NK-92 treated with Interleukin-12 subunit alpha and Interleukin-12 subunit beta, amount 100 ng/mL, for 24 hours (cell line): ENCODE results near the gene PCDHA1.

ENCODE experiments used
- DNase-seq: peaks from one replicate; lab custom pipeline; 2025; lab: John Stamatoyannopoulos, UW

Gene PCDHA1

GRCh38 chr5:140988608-140989007 lies 202.7 kb downstream of the PCDHA1 start:
- no peak for DNase-seq

GRCh38 chr5:140989254-140990020 lies 203.5 kb downstream of the PCDHA1 start:
- DNase-seq, result no peak

- no peak for DNase-seq
Measured at GRCh38 chr5:140992828-140993227, 206.9 kb downstream of the PCDHA1 start.

GRCh38 chr5:140996060-140996459 lies 210.1 kb downstream of the PCDHA1 start:
- no peak for DNase-seq

GRCh38 chr5:140998921-140999410 lies 213.0 kb downstream of the PCDHA1 start:
- no peak for DNase-seq

GRCh38 chr5:141001446-141001843 lies 215.5 kb downstream of the PCDHA1 start:
- no peak for DNase-seq

- no peak for DNase-seq
Measured at GRCh38 chr5:141001844-141002604, 216.1 kb downstream of the PCDHA1 start.

- DNase-seq, result no peak
Measured at GRCh38 chr5:141002605-141002965, 216.6 kb downstream of the PCDHA1 start.

GRCh38 chr5:141003031-141003430 lies 217.1 kb downstream of the PCDHA1 start:
- DNase-seq, result no peak

- no peak for DNase-seq
Measured at GRCh38 chr5:141003791-141004611, 218.1 kb downstream of the PCDHA1 start.

- no peak for DNase-seq
Measured at GRCh38 chr5:141007791-141008190, 221.9 kb downstream of the PCDHA1 start.

GRCh38 chr5:141010047-141010793 lies 224.3 kb downstream of the PCDHA1 start:
- no peak for DNase-seq

GRCh38 chr5:141017943-141018342 lies 232.0 kb downstream of the PCDHA1 start:
- no peak for DNase-seq

- DNase-seq, result no peak
Measured at GRCh38 chr5:141022384-141022783, 236.4 kb downstream of the PCDHA1 start.

- DNase-seq, result no peak
Measured at GRCh38 chr5:141031006-141031405, 245.1 kb downstream of the PCDHA1 start.

GRCh38 chr5:141032626-141033025 lies 246.7 kb downstream of the PCDHA1 start:
- DNase-seq, result no peak

GRCh38 chr5:141039061-141039460 lies 253.1 kb downstream of the PCDHA1 start:
- DNase-seq, result no peak

- DNase-seq, result no peak
Measured at GRCh38 chr5:141039517-141039916, 253.6 kb downstream of the PCDHA1 start.

GRCh38 chr5:141040093-141040770 lies 254.3 kb downstream of the PCDHA1 start:
- DNase-seq, result no peak

- DNase-seq, result peak; percentile 66
Measured at GRCh38 chr5:141040771-141041426, 255.0 kb downstream of the PCDHA1 start.

- no peak for DNase-seq
Measured at GRCh38 chr5:141041427-141041785, 255.5 kb downstream of the PCDHA1 start.
